Measurements from ENCODE around the gene CLK1. TPM values are rescaled to one million over a fixed set of nuclear protein-coding genes. Genes with fewer than 3 reads are reported as not detected.
A peak's percentile ranks its signal among the peaks of the same experiment; 100 is the strongest.
"Not testable (repeated sequence)": the region's sequence is repeated elsewhere in the genome, so short reads cannot be mapped to it uniquely, and the experiment has no call there.

The CLK1 gene
- total RNA-seq, 1 donor from 2014 or later: 63.0 TPM

GRCh38 chr2:200821686-200822245 lies 42.7 kb downstream of the CLK1 start:
- no peak for DNase-seq (ENCODE audit: low read depth)
- H3K36me3 ChIP-seq (ENCODE audit: control insufficient read depth, insufficient read depth, low read length): peaks cover 7% of the 10 kb centered on the region
- no peak for TF ChIP-seq CTCF (IDR thresholded peaks at IDR 0.05; ENCODE audit: insufficient read depth, low read length, poor library complexity, severe bottlenecking)

DNA sequence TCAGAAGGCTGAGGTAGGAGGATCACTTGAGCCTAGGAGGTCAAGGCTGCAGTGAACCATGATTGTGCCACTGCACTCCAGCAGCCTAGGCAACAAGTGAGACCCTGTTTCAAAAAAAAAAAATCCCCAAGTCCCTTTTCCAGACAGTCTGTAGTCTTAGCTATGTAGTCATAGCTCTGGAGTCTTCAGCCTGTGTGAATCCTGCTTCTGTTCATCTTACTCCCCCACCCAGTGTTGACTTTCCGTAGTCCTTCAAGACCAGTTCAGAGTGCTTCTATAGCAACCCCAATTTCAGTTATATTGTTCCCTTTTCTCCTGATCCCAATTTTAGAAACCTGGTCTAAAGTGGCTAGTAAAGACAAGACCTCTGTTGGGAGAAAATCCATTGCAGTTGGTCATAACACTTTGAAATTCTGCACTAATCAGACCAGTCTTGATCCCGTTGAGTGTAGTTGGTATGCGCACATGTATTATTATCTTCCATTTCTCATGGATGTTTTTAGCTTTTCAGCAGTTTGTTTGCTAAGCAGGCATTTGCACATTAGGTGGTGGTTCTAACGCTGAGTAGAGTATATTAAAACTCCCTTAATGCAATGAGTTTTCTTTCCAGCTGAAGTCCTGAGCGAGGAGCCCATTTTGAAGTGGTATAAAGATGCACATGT lies 43.8 kb downstream of the CLK1 start:
- no peak for DNase-seq (ENCODE audit: low read depth)
- H3K4me3 ChIP-seq (ENCODE audit: low read depth, low read length): no peak overlapping the region
- peaks cover 7% of the 10 kb centered on the region for H3K36me3 ChIP-seq (ENCODE audit: control insufficient read depth, insufficient read depth, low read length)
- no peaks in the 10 kb centered on the region for H3K27me3 ChIP-seq (ENCODE audit: control insufficient read depth, insufficient read depth, low read length)
- TF ChIP-seq CTCF (IDR thresholded peaks at IDR 0.05; ENCODE audit: insufficient read depth, low read length, poor library complexity, severe bottlenecking): no peak

More at GRCh38 chr2:200821686-200822245, 42.7 kb downstream of the CLK1 start:
- Histone ChIP-seq H3K4me3 (ENCODE audit: low read depth, low read length) (no peak overlapping the region), H3K27me3 (ENCODE audit: control insufficient read depth, insufficient read depth, low read length) (no peaks in the 10 kb centered on the region)

GRCh38 chr2:200818732-200819131 lies 45.7 kb downstream of the CLK1 start:
- not testable (repeated sequence) for H3K36me3 ChIP-seq (ENCODE audit: control insufficient read depth, insufficient read depth, low read length); H3K27me3 ChIP-seq (ENCODE audit: control insufficient read depth, insufficient read depth, low read length); H3K4me3 ChIP-seq (ENCODE audit: low read depth, low read length); DNase-seq (ENCODE audit: low read depth)

DNA sequence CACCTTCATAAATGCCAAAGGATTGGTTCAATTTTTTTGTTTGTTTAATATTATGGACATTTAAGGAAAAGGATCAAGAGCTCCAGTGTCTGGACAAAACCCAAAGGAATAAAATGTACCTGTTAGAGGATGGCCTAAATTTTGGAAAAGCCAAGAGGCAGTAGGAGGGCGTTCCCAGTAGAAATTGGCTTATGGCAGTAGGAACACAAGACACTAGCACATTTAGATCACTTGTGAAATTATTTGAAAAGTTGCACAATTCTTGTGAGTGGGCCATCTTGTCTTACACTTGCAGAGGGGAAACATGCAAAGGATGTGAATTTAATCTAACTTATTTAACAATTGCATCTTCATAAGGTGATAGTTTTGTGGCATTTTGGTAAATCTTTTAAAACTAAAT lies 49.5 kb downstream of the CLK1 start:
- TF ChIP-seq CTCF (IDR thresholded peaks at IDR 0.05; ENCODE audit: insufficient read depth, low read length, poor library complexity, severe bottlenecking): no peak
- DNase-seq (ENCODE audit: low read depth): no peak
- Histone ChIP-seq H3K27me3 (ENCODE audit: control insufficient read depth, insufficient read depth, low read length) (no peaks in the 10 kb centered on the region), H3K4me3 (ENCODE audit: low read depth, low read length) (no peak overlapping the region), H3K36me3 (ENCODE audit: control insufficient read depth, insufficient read depth, low read length) (peaks cover 1% of the 10 kb centered on the region)

GRCh38 chr2:200814276-200814815 lies 50.1 kb downstream of the CLK1 start:
- no peak for DNase-seq (ENCODE audit: low read depth)
- no peak overlapping the region for H3K4me3 ChIP-seq (ENCODE audit: low read depth, low read length)
- TF ChIP-seq CTCF (IDR thresholded peaks at IDR 0.05; ENCODE audit: insufficient read depth, low read length, poor library complexity, severe bottlenecking): no peak
- no peaks in the 10 kb centered on the region for H3K27me3 ChIP-seq (ENCODE audit: control insufficient read depth, insufficient read depth, low read length)
- H3K36me3 ChIP-seq (ENCODE audit: control insufficient read depth, insufficient read depth, low read length): peaks cover 1% of the 10 kb centered on the region

GRCh38 chr2:200812122-200813022 lies 52.1 kb downstream of the CLK1 start:
- Histone ChIP-seq H3K36me3 (ENCODE audit: control insufficient read depth, insufficient read depth, low read length) (no peaks in the 10 kb centered on the region), H3K27me3 (ENCODE audit: control insufficient read depth, insufficient read depth, low read length) (no peaks in the 10 kb centered on the region), H3K4me3 (ENCODE audit: low read depth, low read length) (peak overlapping the region; percentile 95)
- DNase-seq (ENCODE audit: low read depth): no peak
- TF ChIP-seq CTCF (IDR thresholded peaks at IDR 0.05; ENCODE audit: insufficient read depth, low read length, poor library complexity, severe bottlenecking): peak; percentile 75

Measured in kidney epithelial cell (primary cell).